Glomerular visceral epithelial cell (primary cell): ENCODE data around the gene NFIA.

Experiments
- DNase-seq: peaks from one replicate; pipeline ENCODE4 v3.0.0-alpha.2; 2016; ENCODE audit errors: extremely low spot score

The NFIA gene

GRCh38 chr1:61247051-61247825 lies 164.9 kb downstream of the NFIA start:
- no peak for DNase-seq

GRCh38 chr1:61247881-61248752 lies 165.8 kb downstream of the NFIA start:
- no peak for DNase-seq

GRCh38 chr1:61250933-61251332 lies 168.6 kb downstream of the NFIA start:
- DNase-seq, result no peak

- DNase-seq, result no peak
Measured at GRCh38 chr1:61253059-61253735, 170.8 kb downstream of the NFIA start.

GRCh38 chr1:61253912-61254633 lies 171.7 kb downstream of the NFIA start:
- DNase-seq, result no peak

GRCh38 chr1:61254634-61255357 lies 172.4 kb downstream of the NFIA start:
- DNase-seq, result no peak

GRCh38 chr1:61255358-61255703 lies 173.0 kb downstream of the NFIA start:
- DNase-seq, result no peak

GRCh38 chr1:61259379-61260148 lies 177.2 kb downstream of the NFIA start:
- no peak for DNase-seq

GRCh38 chr1:61260171-61260570 lies 177.8 kb downstream of the NFIA start:
- no peak for DNase-seq

GRCh38 chr1:61261595-61261994 lies 179.2 kb downstream of the NFIA start:
- DNase-seq, result no peak

GRCh38 chr1:61263905-61264824 lies 181.8 kb downstream of the NFIA start:
- no peak for DNase-seq

- no peak for DNase-seq
Measured at GRCh38 chr1:61264825-61265242, 182.5 kb downstream of the NFIA start.

GRCh38 chr1:61265665-61266064 lies 183.3 kb downstream of the NFIA start:
- DNase-seq, result no peak

GRCh38 chr1:61266738-61267137 lies 184.4 kb downstream of the NFIA start:
- no peak for DNase-seq

GRCh38 chr1:61268546-61269240 lies 186.3 kb downstream of the NFIA start:
- no peak for DNase-seq

GRCh38 chr1:61269602-61270001 lies 187.2 kb downstream of the NFIA start:
- no peak for DNase-seq

- no peak for DNase-seq
Measured at GRCh38 chr1:61270107-61270506, 187.7 kb downstream of the NFIA start.

GRCh38 chr1:61270761-61271411 lies 188.5 kb downstream of the NFIA start:
- DNase-seq, result no peak
